Uterus (tissue), 4 donors: ENCODE measurements around the gene MYO1D. TPM values are rescaled to one million over a fixed set of nuclear protein-coding genes. Genes with fewer than 3 reads are reported as not detected.
"Not testable (repeated sequence)": the region's sequence is repeated elsewhere in the genome, so short reads cannot be mapped to it uniquely, and the experiment has no call there.

Source experiments
- DNase-seq, 2 donors: peaks; one replicate each; pipeline ENCODE4 v3.0.0-alpha.2; 2019 to 2020
- H3K27ac ChIP-seq, 2 donors: fragments of 200-600 bp; sonication (generic); 1 replicate in 1 of 2; 2 replicates in 1 of 2; pipeline ENCODE4 v1.5.1; 2016 to 2018
- H3K27me3 ChIP-seq, 2 donors: fragments of 200-600 bp; sonication (generic); one replicate each; pipeline ENCODE4 v1.5.1; 2018 to 2019; ENCODE audit warnings: control low read depth in 1 of 2
- H3K36me3 ChIP-seq, 2 donors: fragments of 200-600 bp; sonication (generic); one replicate each; pipeline ENCODE4 v1.5.1; 2019; ENCODE audit warnings: control low read depth in 1 of 2
- H3K4me1 ChIP-seq, 2 donors: fragments of 200-600 bp; sonication (generic); one replicate each; pipeline ENCODE4 v1.5.1; 2018 to 2019; ENCODE audit warnings: control low read depth in 1 of 2
- H3K4me3 ChIP-seq, 2 donors: fragments of 200-600 bp; sonication (generic); 1 replicate in 1 of 2; 2 replicates in 1 of 2; pipeline ENCODE4 v1.5.1; 2018 to 2019; ENCODE audit warnings: mild to moderate bottlenecking in 1 of 2
- H3K9me3 ChIP-seq, 2 donors: fragments of 200-600 bp; sonication (generic); one replicate each; pipeline ENCODE4 v1.5.1; 2019; ENCODE audit warnings: control low read depth in 1 of 2
- POLR2A ChIP-seq, 2 donors: fragments of 450-650 bp; IDR thresholded peaks; one replicate each; pipeline ENCODE4 v1.6.1; 2016; ENCODE audit warnings: antibody characterized with exemption in 2 of 2, mild to moderate bottlenecking in 1 of 2, moderate library complexity in 1 of 2
- intact Hi-C: fragments of 100-400 bp; cut with DNase I; formaldehyde crosslinking; loops from one replicate; pipeline ENCODE4 v1.15.1; 2023; ENCODE audit warnings: low total_unique reads
- total RNA-seq, 4 donors: library from RNA; depleted of rRNA in 3 of 4; stranded (reverse); fragments of >200 nt in 3 of 4; gene quantifications; one replicate each; pipeline versions ENCODE4 v1.1.0 to v1.2.4, GENCODE V29; 2014 to 2023
- TF ChIP-seq, protein P1 (sequence below), 4 experiments: fragments of 200-600 bp in 2 of 4; fragments of 450-650 bp in 2 of 4; sonication (generic) in 2 of 4; IDR thresholded peaks; one replicate each; pipeline ENCODE4 v1.5.1; 2016 to 2019; ENCODE audit warnings: antibody characterized with exemption in 4 of 4, mild to moderate bottlenecking in 2 of 4, moderate library complexity in 1 of 4
- donor health status: DM: yes; HTN: yes; CAD: no.

MYO1D gene
- total RNA-seq, 4 donors from 2014 or later: 20.4 to 55.2 (median 30.6) TPM

DNA sequence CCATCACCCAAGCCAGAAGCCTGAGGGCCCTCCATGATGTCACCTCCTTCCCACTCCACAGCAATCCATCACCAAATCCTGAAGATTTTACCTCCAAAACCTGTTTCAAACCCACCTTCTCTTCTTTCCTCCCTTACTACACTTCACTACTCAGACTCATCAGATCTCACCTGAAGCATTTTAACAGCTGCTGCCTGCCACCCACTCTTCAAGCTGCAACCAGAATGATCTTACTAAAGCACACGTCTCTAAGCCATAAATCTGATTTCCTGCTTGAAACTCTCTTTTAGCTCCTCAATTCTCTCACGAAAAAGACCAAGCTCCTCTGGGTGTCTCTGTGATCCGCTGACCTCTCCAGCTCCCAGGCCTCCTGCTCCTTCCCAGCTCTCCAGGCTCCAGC lies 343.6 kb downstream of the MYO1D start:
- Histone ChIP-seq H3K36me3 (no peaks in the 10 kb centered on the region), H3K27me3 (no peaks in the 10 kb centered on the region), H3K4me3 (no peak overlapping the region), H3K9me3 (no peaks in the 10 kb centered on the region), H3K27ac (no peak overlapping the region), H3K4me1 (no peaks in the 10 kb centered on the region)
- no peak for DNase-seq
- intact Hi-C loops: no loop called here
- TF ChIP-seq, protein P1, sequence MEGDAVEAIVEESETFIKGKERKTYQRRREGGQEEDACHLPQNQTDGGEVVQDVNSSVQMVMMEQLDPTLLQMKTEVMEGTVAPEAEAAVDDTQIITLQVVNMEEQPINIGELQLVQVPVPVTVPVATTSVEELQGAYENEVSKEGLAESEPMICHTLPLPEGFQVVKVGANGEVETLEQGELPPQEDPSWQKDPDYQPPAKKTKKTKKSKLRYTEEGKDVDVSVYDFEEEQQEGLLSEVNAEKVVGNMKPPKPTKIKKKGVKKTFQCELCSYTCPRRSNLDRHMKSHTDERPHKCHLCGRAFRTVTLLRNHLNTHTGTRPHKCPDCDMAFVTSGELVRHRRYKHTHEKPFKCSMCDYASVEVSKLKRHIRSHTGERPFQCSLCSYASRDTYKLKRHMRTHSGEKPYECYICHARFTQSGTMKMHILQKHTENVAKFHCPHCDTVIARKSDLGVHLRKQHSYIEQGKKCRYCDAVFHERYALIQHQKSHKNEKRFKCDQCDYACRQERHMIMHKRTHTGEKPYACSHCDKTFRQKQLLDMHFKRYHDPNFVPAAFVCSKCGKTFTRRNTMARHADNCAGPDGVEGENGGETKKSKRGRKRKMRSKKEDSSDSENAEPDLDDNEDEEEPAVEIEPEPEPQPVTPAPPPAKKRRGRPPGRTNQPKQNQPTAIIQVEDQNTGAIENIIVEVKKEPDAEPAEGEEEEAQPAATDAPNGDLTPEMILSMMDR (IDR thresholded peaks at IDR 0.05): no peak
- no peak for TF ChIP-seq POLR2A (IDR thresholded peaks at IDR 0.05)

DNA sequence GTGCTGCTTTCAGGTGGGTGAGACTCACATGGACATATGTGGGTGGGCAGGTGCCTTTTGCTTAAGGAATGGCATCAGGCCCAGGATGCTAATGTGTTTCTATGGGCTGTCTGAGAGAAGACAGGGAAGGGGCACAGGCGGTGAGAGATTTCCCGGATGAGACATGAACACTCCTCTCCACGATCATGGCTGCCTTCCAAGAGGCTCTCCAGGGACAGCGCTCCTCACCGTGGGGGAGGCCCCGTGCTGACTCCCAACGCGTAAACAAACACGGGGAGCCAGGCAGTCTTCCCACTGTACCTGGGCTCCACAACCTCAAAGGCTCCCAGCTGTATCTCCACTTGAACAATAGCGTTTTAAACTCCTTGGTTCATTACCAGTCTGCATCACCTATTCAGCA lies 347.3 kb downstream of the MYO1D start:
- H3K27ac ChIP-seq: no peak overlapping the region
- H3K4me1 ChIP-seq: no peaks in the 10 kb centered on the region
- H3K9me3 ChIP-seq: no peaks in the 10 kb centered on the region
- DNase-seq: no peak
- H3K36me3 ChIP-seq: no peaks in the 10 kb centered on the region
- no peaks in the 10 kb centered on the region for H3K27me3 ChIP-seq
- no peak for TF ChIP-seq POLR2A (IDR thresholded peaks at IDR 0.05)
- TF ChIP-seq, protein P1 (IDR thresholded peaks at IDR 0.05): no peak
- H3K4me3 ChIP-seq: no peak overlapping the region
- intact Hi-C loops: no loop called here

DNA sequence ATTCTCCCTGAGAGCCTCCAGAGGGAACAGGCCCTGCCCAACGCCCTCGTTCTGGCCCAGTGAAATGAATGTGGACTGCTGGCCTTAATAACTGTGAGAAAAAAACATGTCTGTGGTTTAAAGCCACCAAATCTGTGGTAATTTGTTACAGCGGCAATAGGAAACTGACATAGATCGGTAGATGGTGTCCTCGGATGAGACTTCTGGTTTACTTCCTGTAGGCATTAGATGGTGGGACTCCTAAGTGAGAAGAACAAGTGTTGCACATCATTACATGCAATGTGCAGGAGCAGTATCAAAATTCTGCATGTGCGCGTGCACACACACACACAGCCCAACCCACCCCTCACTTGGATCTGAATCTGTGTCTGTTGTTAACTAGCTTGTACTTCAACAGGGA lies 348.1 kb downstream of the MYO1D start:
- intact Hi-C loops: no loop called here
- no peak overlapping the region for H3K27ac ChIP-seq
- no peak for DNase-seq
- no peaks in the 10 kb centered on the region for H3K27me3 ChIP-seq
- TF ChIP-seq, protein P1 (IDR thresholded peaks at IDR 0.05): no peak
- no peak for TF ChIP-seq POLR2A (IDR thresholded peaks at IDR 0.05)
- H3K4me1 ChIP-seq: no peaks in the 10 kb centered on the region
- no peaks in the 10 kb centered on the region for H3K9me3 ChIP-seq
- H3K36me3 ChIP-seq: no peaks in the 10 kb centered on the region
- H3K4me3 ChIP-seq: no peak overlapping the region

DNA sequence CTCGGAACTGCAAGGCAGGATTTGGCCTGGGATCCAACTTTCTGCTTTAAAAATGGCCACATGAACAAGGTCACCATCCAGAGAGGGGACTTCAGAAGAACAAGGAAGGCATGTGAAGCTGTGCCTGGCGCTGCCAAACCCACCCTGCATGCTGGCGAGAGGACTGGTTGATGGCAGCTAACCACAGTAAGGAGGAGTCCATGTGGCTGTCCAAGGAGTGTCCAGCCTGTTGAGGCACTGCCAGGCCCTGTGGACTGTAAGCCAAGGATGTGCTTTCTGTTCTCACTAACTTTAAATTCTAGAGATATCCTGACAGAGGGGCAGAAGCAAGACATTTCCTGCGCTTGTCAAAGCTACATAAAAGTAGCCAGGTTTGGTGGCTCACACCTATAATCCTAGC lies 349.8 kb downstream of the MYO1D start:
- DNase-seq: no peak
- intact Hi-C loops: no loop called here
- H3K4me1 ChIP-seq: no peaks in the 10 kb centered on the region
- no peak overlapping the region for H3K27ac ChIP-seq
- H3K27me3 ChIP-seq: no peaks in the 10 kb centered on the region
- TF ChIP-seq, protein P1 (IDR thresholded peaks at IDR 0.05): no peak
- no peak for TF ChIP-seq POLR2A (IDR thresholded peaks at IDR 0.05)
- no peaks in the 10 kb centered on the region for H3K36me3 ChIP-seq
- H3K4me3 ChIP-seq: no peak overlapping the region
- no peaks in the 10 kb centered on the region for H3K9me3 ChIP-seq

DNA sequence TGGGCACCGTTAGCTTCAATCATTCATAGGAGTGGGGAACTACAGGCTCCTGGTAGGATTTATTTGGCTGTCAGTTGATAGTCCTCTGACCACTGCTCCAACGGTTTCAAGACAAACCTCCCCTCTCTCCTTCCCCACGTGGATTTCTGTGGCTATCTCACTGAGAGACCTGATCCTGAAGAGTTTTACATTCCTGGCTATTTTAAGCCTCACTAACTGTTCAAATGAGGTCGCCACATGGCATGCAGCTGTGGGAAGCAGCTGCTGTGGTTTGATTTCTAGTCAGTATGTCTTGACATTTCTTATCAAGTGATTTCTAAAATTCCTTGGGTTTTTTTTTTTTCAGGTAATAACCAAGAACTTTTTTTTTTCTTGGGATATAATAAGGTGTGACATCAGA lies 351.8 kb downstream of the MYO1D start:
- DNase-seq: no peak
- Histone ChIP-seq H3K36me3 (no peaks in the 10 kb centered on the region), H3K4me1 (no peaks in the 10 kb centered on the region), H3K27ac (no peak overlapping the region), H3K27me3 (no peaks in the 10 kb centered on the region), H3K4me3 (no peak overlapping the region), H3K9me3 (no peaks in the 10 kb centered on the region)
- intact Hi-C loops: no loop called here
- TF ChIP-seq POLR2A (IDR thresholded peaks at IDR 0.05): no peak
- TF ChIP-seq, protein P1 (IDR thresholded peaks at IDR 0.05): no peak

DNA sequence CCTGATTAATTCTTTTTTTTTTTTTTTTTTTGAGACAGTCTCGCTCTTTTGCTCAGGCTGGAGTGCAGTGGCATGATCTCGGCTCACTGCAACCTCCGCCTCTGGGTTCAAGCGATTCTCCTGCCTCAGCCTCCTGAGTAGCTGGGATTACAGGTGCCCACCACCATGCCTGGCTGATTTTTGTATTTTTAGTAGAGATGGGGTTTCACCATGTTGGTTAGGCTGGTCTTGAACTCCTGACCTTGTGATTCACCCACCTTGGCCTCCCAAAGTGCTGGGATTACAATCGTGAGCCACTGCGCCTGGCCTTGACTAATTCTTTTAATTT lies 352.4 kb downstream of the MYO1D start:
- H3K27me3 ChIP-seq, H3K27ac ChIP-seq, H3K4me3 ChIP-seq, intact Hi-C loops, DNase-seq, H3K36me3 ChIP-seq, H3K9me3 ChIP-seq, H3K4me1 ChIP-seq: not testable (repeated sequence)
